ENCODE measurements around the gene PIAS2. TPM values are rescaled to one million over a fixed set of nuclear protein-coding genes. Genes with fewer than 3 reads are reported as not detected.

Gene PIAS2
- total and polyA plus RNA-seq, 10 donors = 4.0 to 58.4 (median 38.3) TPM

- H3K36me3 ChIP-seq = no peaks in the 10 kb centered on the region
- no peak for DNase-seq
- TF ChIP-seq CTCF (IDR thresholded peaks at IDR 0.05 in 8 of 11, conservative IDR thresholded peaks at IDR 0.05 in 3 of 11) (no peak), POLR2A (IDR thresholded peaks at IDR 0.05) (no peak), POLR2AphosphoS5 (IDR thresholded peaks at IDR 0.05) (no peak)
- no peaks in the 10 kb centered on the region for H3K9me3 ChIP-seq
- intact Hi-C loops (cut with DNase I; ENCODE audit: low total_unique reads) = no loop called here
- no peak within 1 kb of the TSS for H3K27ac ChIP-seq
- WGBS, 5 donors = 0 to 2% (median 2%) methylated on average over 32 to 74 of the region's 74 CpGs
- peaks cover 11 to 39% (median 26%) of the 10 kb centered on the region in 6 donors for H3K4me1 ChIP-seq
- H3K4me3 ChIP-seq = peak within 1 kb of the TSS in 7 of 8 donors; percentile 22 to 65 (median 34)
- peaks cover 0 to 76% (median 49%) of the 10 kb centered on the region in 7 donors for H3K27me3 ChIP-seq (replicated peaks in 1 of 7)
These were observed 160.6 kb downstream of the PIAS2 start, which contains the start of gene ST8SIA5 for GRCh38 chr18:46756559-46757201. TSS of gene ST8SIA5 (minus strand) at chr18:46757053. CDS start at chr18:46756508, 545 bp downstream.

GRCh38 chr18:46756025-46756558 lies 161.2 kb downstream of the PIAS2 start:
- WGBS, 5 donors = 3 to 7% (median 6%) methylated on average over 22 to 41 of the region's 41 CpGs
- DNase-seq = peak; percentile 70
- Histone ChIP-seq H3K27me3 (replicated peaks in 1 of 7) (peaks cover 0 to 70% (median 49%) of the 10 kb centered on the region in 7 donors), H3K27ac (no peak overlapping the region), H3K9me3 (no peaks in the 10 kb centered on the region), H3K4me1 (peaks cover 11 to 39% (median 26%) of the 10 kb centered on the region in 6 donors), H3K36me3 (no peaks in the 10 kb centered on the region), H3K4me3 (peak overlapping the region in 7 of 8 donors; percentile 22 to 65 (median 34))
- intact Hi-C loops (cut with DNase I; ENCODE audit: low total_unique reads) = no loop called here
- no peak for TF ChIP-seq CTCF (IDR thresholded peaks at IDR 0.05 in 8 of 11, conservative IDR thresholded peaks at IDR 0.05 in 3 of 11)

GRCh38 chr18:46755315-46756024 lies 161.8 kb downstream of the PIAS2 start:
- no peak for DNase-seq
- TF ChIP-seq POLR2A (IDR thresholded peaks at IDR 0.05) (no peak), CTCF (IDR thresholded peaks at IDR 0.05 in 8 of 11, conservative IDR thresholded peaks at IDR 0.05 in 3 of 11) (no peak), POLR2AphosphoS5 (IDR thresholded peaks at IDR 0.05) (no peak)
- Histone ChIP-seq H3K27me3 (replicated peaks in 1 of 7) (peaks cover 0 to 64% (median 49%) of the 10 kb centered on the region in 7 donors), H3K27ac (no peak overlapping the region), H3K9me3 (no peaks in the 10 kb centered on the region), H3K4me1 (peaks cover 11 to 39% (median 26%) of the 10 kb centered on the region in 6 donors), H3K4me3 (peak overlapping the region in 4 of 8 donors; percentile 34 to 65 (median 42)), H3K36me3 (no peaks in the 10 kb centered on the region)
- intact Hi-C loops (cut with DNase I; ENCODE audit: low total_unique reads) = no loop called here
- WGBS, 5 donors = 15 to 16% (median 16%) methylated on average over 17 of the region's 17 CpGs
